GM18909 (cell line): ENCODE data around the gene TRIM60.
"Not testable (repeated sequence)": the region's sequence is repeated elsewhere in the genome, so short reads cannot be mapped to it uniquely, and the experiment has no call there.

Experiments used
- ATAC-seq: cut with Tn5 transposase; IDR thresholded peaks from one replicate; pipeline ENCODE4 v1.9.1; 2021; ENCODE audit warnings: mild to moderate bottlenecking; ENCODE audit not compliant: unreplicated experiment, poor library complexity

The TRIM60 gene

DNA sequence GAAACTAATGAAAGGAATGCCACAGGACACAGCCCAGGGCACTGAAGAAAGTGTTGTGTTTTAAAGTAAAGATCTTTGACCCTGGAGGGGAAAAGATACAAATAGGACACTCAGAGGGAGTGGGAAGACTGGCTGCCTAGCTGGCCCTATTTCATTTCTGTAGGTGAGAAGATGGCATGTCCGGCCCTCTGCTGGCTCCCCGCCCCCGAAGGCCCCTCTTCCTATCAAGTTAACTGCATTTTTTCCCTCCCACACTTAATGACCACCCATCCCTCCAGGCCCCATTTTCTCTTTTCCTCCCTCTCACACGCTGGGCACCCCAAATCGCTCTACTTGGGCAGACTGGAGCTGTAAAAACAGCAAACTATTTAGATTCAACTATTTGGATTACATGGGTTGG, 16.4 kb downstream of the TRIM60 start:
- no peak for ATAC-seq

DNA sequence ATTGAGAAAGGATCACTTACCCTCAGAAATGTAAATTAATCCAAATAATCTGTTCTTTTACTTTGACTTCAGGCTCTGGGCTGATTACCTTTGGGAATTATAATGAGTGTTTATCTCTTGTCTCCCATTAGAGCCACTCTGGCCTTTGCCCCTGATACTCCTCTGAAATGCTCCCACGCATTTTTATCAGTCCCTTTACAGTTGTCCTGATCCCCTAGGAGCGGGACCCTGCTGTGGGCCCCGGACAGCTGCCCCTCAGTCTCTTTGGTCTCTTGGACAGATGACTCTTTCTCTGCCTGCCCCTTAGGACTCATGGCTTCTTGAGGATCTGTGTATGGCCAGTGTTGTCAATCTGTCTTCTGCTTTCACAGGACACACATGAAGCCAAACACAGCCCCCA, 20.8 kb downstream of the TRIM60 start:
- ATAC-seq, result no peak

DNA sequence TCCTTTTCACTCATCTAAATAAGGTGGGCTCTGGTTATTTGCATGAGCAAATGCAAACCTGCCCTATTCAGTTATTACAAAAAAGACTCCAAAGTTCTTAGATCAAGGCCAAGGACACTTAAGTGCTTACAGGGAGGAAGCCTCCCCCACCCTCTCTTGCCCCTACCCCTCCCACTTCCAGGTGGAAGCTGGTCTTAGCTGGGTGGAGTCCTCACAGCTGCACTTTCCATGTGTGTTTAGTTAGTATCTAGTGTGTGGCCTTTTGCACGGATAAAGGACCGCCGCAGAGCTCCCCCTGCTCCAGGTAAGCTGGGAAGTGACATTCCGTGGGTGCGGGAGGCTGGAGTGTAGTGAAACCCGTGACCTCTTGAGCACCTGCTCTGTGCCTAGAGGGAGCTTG, 21.8 kb downstream of the TRIM60 start, which contains the start of gene TRIM75:
TSS of gene TRIM75 (plus strand) at position 222 of the 400 bp plus-strand sequence. CDS start 5,282 bp downstream, outside the sequence.
- ATAC-seq, result no peak

DNA sequence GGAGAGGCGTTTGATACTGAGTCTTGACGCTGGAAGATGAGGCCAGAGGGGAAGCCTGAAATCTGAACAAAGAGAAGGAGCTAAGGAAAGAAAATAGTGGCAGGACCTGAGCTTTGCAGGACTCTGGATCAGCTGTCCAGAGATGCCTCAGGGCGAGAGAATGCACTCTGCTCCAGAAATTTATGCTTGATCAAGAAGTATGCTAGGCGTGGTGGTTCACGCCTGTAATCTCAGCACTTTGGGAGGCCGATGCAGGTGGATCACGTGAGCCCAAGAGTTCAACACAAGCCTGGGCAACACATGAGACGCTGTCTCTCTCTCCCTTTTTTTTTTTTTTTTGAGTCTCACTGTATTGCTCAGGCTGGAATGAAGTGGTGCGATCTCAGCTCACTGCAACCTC, 23.8 kb downstream of the TRIM60 start:
- no peak for ATAC-seq

DNA sequence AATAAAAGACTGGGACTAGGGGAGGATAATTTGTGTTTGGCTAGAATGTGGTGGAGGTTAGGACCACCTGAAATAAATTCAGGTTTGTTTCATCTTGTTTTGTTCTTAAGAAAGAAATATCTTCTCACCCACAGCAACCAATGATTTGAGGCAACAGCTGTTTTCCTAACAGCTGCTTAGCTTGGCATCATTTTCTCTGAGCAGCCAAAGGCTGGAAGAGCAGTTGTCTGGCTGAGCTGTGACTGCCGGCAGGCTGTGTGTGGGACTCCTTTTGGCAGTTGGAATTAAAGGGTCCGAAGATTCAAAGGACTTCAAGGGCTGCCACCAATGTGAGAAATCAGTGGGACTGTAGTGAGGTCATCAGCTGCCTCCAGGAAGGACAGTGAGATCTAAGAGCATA, 26.9 kb downstream of the TRIM60 start:
- ATAC-seq, result no peak

DNA sequence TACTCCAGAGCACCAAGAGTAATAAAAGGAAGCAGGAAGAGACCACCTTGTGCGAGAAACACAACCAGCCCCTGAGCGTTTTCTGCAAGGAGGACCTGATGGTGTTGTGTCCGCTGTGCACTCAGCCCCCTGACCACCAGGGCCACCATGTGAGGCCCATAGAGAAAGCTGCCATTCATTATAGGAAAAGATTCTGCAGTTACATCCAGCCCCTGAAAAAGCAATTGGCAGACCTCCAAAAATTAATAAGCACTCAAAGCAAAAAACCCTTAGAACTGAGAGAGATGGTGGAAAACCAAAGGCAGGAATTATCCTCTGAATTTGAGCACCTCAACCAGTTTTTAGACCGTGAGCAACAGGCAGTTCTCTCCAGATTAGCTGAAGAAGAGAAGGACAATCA, 27.6 kb downstream of the TRIM60 start:
- ATAC-seq, result no peak

DNA sequence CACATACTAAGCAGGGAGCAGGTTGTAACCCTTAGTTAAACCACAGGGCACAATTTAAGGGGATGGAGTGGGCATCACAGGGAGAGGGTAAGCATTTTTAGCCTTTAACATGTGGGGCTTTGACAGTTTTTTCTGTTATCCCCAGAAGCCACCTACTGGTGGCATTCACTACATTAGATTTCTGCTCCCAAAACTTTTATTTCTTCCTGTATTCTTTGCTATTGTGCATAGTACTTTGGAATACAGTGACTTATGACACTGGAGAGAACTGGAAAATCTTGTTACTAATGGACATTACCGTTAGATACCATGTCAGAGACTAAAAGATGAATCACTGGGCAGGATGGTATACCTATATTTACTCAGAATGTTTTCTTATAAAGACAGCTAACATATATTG, 29.1 kb downstream of the TRIM60 start:
- no peak for ATAC-seq

DNA sequence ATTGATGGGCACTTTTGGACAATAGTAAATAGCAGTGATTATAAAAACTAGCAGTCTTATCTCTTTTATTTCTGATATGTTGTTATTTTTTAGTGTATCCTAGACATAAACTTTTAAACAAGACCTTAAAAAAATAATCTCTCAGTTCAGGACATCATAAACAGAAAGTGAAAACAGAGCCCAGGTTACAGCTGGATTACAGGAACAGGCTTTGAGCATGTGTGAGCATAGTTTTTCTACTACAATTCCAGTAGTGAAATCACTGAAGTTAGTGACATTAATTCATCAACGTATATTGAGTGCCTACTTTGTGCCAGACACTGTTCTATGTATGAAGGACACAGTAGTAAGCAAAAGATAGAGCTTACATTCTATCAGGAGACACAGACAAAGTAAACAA, 38.8 kb downstream of the TRIM60 start:
- ATAC-seq, result no peak

DNA sequence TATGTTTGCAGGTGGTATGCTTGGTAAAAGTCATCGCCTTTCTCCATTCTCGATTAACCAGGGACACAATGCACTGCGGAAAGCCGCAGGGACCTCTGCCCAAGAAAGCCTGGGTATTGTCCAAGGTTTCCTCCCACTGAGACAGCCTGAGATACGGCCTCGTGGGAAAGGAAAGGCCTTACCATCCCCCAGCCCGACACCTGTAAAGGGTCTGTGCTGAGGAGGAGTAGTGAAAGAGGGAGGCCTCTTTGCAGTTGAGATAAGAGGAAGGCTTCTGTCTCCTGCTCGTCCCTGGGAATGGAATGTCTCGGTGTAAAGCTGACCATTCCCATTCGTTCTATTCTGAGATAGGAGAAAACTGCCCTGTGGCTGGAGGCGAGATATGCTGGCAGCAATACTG, 41.5 kb downstream of the TRIM60 start:
- ATAC-seq, result not testable (repeated sequence)

DNA sequence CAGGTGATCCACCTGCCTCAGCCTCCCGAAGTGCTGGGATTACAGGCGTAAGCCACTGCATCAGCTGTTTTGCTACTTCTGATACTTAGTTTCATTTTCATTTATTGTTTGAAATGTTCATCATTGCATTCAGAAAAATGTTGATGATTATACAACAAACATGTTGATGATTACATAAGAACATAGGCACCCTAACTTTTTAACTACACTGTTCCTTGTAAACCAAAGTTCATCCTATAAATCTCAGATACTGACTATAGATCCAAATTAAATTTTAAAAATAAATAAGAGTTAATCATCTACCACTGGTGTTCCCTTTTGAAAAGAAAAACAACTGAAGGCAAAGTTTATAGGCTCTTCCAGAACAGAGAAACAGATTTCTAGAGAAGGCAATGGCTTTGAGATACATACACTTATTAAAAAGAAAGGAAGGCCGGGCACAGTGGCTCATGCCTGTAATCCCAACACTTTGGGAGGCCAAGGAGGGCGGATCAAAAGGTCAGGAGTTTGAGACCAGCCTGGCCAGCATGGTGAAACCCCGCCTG, 45.3 kb downstream of the TRIM60 start:
- no peak for ATAC-seq

DNA sequence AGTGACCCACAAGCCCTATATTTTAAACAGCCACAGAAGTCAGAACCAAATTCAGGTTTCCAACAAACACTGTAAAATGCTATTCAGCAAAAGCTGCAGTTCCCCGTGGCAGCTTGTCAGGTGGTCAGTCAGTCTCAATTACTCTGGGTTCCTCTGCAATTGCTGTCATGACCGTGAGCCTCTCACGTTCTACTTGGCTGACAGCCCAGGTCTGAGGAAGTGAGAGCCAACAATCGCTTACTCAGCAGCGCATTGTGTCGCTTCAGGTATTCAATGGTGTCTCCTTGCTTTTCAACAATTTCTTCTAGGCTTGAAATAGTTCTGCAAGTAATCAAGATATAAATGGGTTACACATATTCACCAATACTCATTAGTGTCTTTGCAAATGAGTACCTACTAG, 47.7 kb downstream of the TRIM60 start:
- no peak for ATAC-seq

DNA sequence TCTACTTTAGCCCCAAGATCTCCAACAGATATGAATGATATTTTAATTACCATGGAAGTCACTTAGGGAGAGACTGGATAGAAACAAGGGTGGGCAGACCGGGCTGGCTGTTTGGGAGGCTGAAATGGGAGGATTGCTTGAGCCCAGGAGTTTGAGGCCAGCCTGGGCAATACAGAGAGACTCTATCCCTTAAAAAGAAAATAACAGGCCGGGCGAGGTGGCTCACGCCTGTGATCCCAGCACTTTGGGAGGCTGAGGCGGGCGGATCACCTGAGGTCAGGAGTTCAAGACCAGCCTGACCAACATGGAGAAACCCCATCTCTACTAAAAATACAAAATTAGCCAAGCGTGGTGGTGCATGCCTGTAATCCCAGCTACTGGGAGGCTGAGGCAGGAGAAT, 53.0 kb downstream of the TRIM60 start:
- not testable (repeated sequence) for ATAC-seq

DNA sequence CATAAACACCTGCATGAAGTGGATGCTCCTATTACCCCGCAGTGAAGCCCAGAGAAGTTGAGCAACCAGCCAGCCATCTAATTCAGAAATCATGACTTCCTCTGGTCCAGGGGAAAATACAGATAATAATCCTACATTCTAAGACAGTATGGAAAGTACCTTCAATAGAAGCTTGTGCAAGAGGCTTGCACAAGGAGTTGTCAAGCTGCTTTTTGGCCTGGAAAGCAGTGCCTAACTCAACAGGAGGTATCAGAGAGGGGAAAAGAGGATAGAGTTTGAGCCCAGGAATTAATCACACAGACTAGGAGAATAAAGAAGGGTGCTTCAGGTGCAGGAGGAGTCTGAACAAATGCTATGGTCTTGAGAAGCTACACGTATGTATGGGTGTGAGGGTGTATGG, 54.1 kb downstream of the TRIM60 start:
- no peak for ATAC-seq

DNA sequence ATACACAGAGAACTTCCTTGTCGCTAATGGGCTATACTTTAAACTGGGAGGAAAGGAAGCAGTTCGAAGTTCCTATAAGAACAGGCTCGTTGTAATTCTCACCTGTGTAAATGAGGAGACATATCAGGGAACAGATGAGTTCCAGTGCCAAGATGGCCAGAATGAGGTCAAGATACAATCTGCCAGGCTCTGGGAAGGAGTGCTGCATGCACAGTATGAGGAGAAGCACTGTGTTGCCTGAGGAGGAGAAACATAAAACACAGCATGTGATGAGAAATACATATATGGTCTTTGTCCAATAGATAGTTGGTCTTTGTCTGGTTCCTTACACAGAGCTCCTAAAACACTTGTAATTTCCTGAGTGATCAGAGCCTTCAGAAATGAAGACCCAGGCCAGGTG, 56.6 kb downstream of the TRIM60 start:
- no peak for ATAC-seq
